Measurements from ENCODE around the gene ZSCAN21. TPM values are rescaled to one million over a fixed set of nuclear protein-coding genes. Genes with fewer than 3 reads are reported as not detected.

The ZSCAN21 gene
- total RNA-seq, 4 donors from 2014 or later, result 0.75 to 28.7 (median 10.0) TPM

GRCh38 chr7:100024020-100024619 lies 25.5 kb upstream of the ZSCAN21 start:
- in situ Hi-C loops (cut with MboI; ENCODE audit: low pct_ligation_motif_present in 1 of 4, low pct_unique_long_range_greater_than_20kb in 1 of 4, low sequenced_read_pairs in 3 of 4), result no loop called here
- WGBS, 2 donors (ENCODE audit: low coverage in 1 of 2), result 68 to 73% methylated on average over 6 to 12 of the region's 12 CpGs
- no peaks in the 10 kb centered on the region for H3K27me3 ChIP-seq
- TF ChIP-seq POLR2AphosphoS5 (IDR thresholded peaks at IDR 0.05) (no peak), CTCF (IDR thresholded peaks at IDR 0.05) (no peak), POLR2A (IDR thresholded peaks at IDR 0.05) (no peak), EP300 (IDR thresholded peaks at IDR 0.05; ENCODE audit: low read depth) (no peak)
- no peak overlapping the region for H3K4me3 ChIP-seq
- peaks cover 0 to 44% (median 17%) of the 10 kb centered on the region in 4 donors for H3K36me3 ChIP-seq
- H3K27ac ChIP-seq, result no peak overlapping the region
- peaks cover under 1 to 42% (median 29%) of the 10 kb centered on the region in 4 donors for H3K4me1 ChIP-seq
- intact Hi-C loops (cut with DNase I; ENCODE audit: low total_unique reads), result no loop called here
- DNase-seq, result no peak
- no peaks in the 10 kb centered on the region for H3K9me3 ChIP-seq

GRCh38 chr7:100027197-100027596 lies 22.4 kb upstream of the ZSCAN21 start:
- Histone ChIP-seq H3K27me3 (no peaks in the 10 kb centered on the region), H3K9me3 (no peaks in the 10 kb centered on the region), H3K4me3 (no peak overlapping the region), H3K4me1 (peaks cover 0 to 13% (median 3%) of the 10 kb centered on the region in 4 donors), H3K36me3 (peaks cover 3 to 72% (median 26%) of the 10 kb centered on the region in 4 donors), H3K27ac (no peak overlapping the region)
- 79 to 89% methylated on average over 7 to 11 of the region's 11 CpGs for WGBS, 2 donors (ENCODE audit: low coverage in 1 of 2)
- TF ChIP-seq CTCF (IDR thresholded peaks at IDR 0.05) (no peak), EP300 (IDR thresholded peaks at IDR 0.05; ENCODE audit: low read depth) (no peak), POLR2AphosphoS5 (IDR thresholded peaks at IDR 0.05) (no peak), POLR2A (IDR thresholded peaks at IDR 0.05) (no peak)
- intact Hi-C loops (cut with DNase I; ENCODE audit: low total_unique reads) (no loop called here), in situ Hi-C loops (cut with MboI; ENCODE audit: low pct_ligation_motif_present in 1 of 4, low pct_unique_long_range_greater_than_20kb in 1 of 4, low sequenced_read_pairs in 3 of 4) (no loop called here)
- DNase-seq, result no peak

- Histone ChIP-seq H3K27ac (no peak overlapping the region), H3K4me1 (peaks cover 0 to under 1% (median 0%) of the 10 kb centered on the region in 4 donors), H3K36me3 (peaks cover 0 to 80% (median 32%) of the 10 kb centered on the region in 4 donors), H3K9me3 (no peaks in the 10 kb centered on the region), H3K27me3 (no peaks in the 10 kb centered on the region), H3K4me3 (no peak overlapping the region)
- TF ChIP-seq POLR2A (IDR thresholded peaks at IDR 0.05), result no peak
- TF ChIP-seq POLR2AphosphoS5 (IDR thresholded peaks at IDR 0.05), result no peak
- no peak for TF ChIP-seq EP300 (IDR thresholded peaks at IDR 0.05; ENCODE audit: low read depth)
- TF ChIP-seq CTCF (IDR thresholded peaks at IDR 0.05), result no peak
- DNase-seq, result no peak
- intact Hi-C loops (cut with DNase I; ENCODE audit: low total_unique reads), result no loop called here
- in situ Hi-C loops (cut with MboI; ENCODE audit: low pct_ligation_motif_present in 1 of 4, low pct_unique_long_range_greater_than_20kb in 1 of 4, low sequenced_read_pairs in 3 of 4), result no loop called here
- WGBS, 2 donors (ENCODE audit: low coverage in 1 of 2), result 43 to 86% methylated on average over 1 to 5 of the region's 5 CpGs
These were observed 20.0 kb upstream of the ZSCAN21 start for GRCh38 chr7:100029596-100029995.

- peaks cover 0 to 22% (median 8%) of the 10 kb centered on the region in 4 donors for H3K4me1 ChIP-seq
- H3K27me3 ChIP-seq, result no peaks in the 10 kb centered on the region
- DNase-seq, result no peak
- H3K4me3 ChIP-seq, result no peak overlapping the region
- in situ Hi-C loops (cut with MboI; ENCODE audit: low pct_ligation_motif_present in 1 of 4, low pct_unique_long_range_greater_than_20kb in 1 of 4, low sequenced_read_pairs in 3 of 4) (no loop called here), intact Hi-C loops (cut with DNase I; ENCODE audit: low total_unique reads) (no loop called here)
- no peak for TF ChIP-seq POLR2A (IDR thresholded peaks at IDR 0.05)
- TF ChIP-seq POLR2AphosphoS5 (IDR thresholded peaks at IDR 0.05), result no peak
- TF ChIP-seq EP300 (IDR thresholded peaks at IDR 0.05; ENCODE audit: low read depth), result no peak
- no peak for TF ChIP-seq CTCF (IDR thresholded peaks at IDR 0.05)
- H3K9me3 ChIP-seq, result no peaks in the 10 kb centered on the region
- WGBS, 2 donors (ENCODE audit: low coverage in 1 of 2), result 93% methylated on average over 4 to 6 of the region's 6 CpGs
- H3K27ac ChIP-seq, result no peak overlapping the region
- H3K36me3 ChIP-seq, result peaks cover 0 to 62% (median 25%) of the 10 kb centered on the region in 4 donors
These were observed 16.0 kb upstream of the ZSCAN21 start for GRCh38 chr7:100033526-100033925.
